ENCODE data around the gene UBE4B.
"Not testable (repeated sequence)": the region's sequence is repeated elsewhere in the genome, so short reads cannot be mapped to it uniquely, and the experiment has no call there.

Gene UBE4B

DNA sequence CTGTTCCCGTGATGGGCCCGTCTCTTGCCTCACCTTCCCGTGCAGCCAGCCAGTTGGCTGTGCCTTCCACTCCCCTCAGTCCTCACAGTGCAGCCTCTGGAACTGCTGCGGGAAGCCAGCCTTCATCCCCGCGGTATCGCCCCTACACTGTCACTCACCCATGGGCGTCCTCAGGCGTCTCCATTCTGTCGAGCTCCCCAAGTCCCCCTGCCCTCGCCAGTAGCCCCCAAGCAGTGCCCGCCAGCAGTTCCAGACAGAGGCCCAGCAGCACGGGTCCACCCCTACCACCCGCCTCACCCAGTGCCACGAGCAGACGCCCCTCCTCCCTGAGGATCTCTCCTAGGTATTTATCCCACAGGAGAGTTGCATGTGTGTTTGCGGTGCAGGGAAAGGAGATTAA, 73.5 kb downstream of the UBE4B start:
- TF ChIP-seq, protein P1, sequence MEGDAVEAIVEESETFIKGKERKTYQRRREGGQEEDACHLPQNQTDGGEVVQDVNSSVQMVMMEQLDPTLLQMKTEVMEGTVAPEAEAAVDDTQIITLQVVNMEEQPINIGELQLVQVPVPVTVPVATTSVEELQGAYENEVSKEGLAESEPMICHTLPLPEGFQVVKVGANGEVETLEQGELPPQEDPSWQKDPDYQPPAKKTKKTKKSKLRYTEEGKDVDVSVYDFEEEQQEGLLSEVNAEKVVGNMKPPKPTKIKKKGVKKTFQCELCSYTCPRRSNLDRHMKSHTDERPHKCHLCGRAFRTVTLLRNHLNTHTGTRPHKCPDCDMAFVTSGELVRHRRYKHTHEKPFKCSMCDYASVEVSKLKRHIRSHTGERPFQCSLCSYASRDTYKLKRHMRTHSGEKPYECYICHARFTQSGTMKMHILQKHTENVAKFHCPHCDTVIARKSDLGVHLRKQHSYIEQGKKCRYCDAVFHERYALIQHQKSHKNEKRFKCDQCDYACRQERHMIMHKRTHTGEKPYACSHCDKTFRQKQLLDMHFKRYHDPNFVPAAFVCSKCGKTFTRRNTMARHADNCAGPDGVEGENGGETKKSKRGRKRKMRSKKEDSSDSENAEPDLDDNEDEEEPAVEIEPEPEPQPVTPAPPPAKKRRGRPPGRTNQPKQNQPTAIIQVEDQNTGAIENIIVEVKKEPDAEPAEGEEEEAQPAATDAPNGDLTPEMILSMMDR (IDR thresholded peaks at IDR 0.05; ENCODE audit: extremely low read depth, missing control alignments), result no peak
- DNase-seq (ENCODE audit: low spot score), result no peak

GRCh38 chr1:10106756-10107475, 74.2 kb downstream of the UBE4B start:
- DNase-seq (ENCODE audit: low spot score), result no peak
- TF ChIP-seq, protein P1 (IDR thresholded peaks at IDR 0.05; ENCODE audit: extremely low read depth, missing control alignments), result no peak

GRCh38 chr1:10107476-10107847, 74.7 kb downstream of the UBE4B start:
- not testable (repeated sequence) for DNase-seq (ENCODE audit: low spot score)

DNA sequence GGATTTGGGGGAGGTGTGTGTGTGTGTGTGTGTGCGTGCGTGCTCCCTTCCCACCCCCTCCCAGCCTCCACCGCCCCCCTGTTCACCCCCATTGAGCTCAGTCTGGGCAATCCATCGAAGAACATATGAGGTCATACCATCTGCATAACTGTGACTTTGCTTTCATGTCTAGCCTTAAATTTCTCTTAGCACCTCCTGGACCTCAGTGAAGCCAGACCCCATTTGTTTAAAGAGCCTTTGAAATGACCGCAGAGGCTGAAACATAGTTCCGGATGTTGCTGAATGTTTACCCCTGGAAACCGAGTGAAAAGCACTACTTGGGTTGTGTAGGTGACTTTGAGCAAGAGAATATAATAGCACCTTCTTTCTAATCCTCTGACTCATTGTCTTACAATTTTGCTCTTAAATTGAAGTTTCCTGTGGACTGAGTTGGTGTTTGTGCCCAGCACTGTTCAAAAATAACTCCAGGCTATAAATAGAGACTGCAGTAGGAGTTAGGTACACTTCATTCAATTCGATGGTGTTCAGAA, 75.4 kb downstream of the UBE4B start:
- no peak for DNase-seq (ENCODE audit: low spot score)
- TF ChIP-seq, protein P1 (IDR thresholded peaks at IDR 0.05; ENCODE audit: extremely low read depth, missing control alignments), result no peak

GRCh38 chr1:10108948-10109708, 76.4 kb downstream of the UBE4B start:
- no peak for DNase-seq (ENCODE audit: low spot score)
- TF ChIP-seq, protein P1 (IDR thresholded peaks at IDR 0.05; ENCODE audit: extremely low read depth, missing control alignments), result no peak

DNA sequence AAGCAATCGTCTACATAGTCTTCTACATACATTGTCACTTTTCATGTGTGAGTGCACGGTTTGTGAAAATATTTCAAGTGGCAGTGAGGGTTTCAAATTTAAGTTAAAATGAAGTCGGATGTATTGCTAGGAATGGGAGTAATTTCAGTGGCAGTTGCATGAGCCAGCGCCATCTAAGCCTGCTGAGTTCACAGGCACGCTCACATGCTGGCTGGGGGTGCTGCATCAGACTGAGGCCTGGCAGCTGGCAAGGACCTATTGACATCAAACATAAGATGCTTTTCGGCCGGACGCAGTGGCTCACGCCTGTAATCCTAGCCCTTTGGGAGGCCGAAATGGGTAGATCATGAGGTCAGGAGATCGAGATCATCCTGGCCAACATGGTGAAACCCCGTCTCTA, 80.7 kb downstream of the UBE4B start:
- no peak for DNase-seq (ENCODE audit: low spot score)

DNA sequence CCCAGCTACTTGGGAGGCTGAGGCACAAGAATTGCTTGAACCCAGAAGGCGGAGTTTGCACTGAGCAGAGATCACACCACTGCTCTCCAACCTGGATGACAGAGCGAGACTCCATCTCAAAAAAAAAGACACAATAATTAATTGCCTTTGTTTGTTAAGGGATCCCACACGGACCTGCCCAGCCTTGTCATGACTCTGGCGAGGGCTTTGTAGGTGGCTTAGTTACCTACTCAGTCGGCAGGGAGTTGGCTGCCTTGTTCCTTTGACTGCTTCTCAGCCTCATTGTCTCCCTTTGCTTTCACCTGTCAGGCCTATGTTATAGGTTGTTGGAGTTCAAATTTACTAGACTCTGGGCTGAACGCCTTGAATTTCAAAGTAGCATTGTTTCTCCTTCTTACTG, 82.0 kb downstream of the UBE4B start:
- no peak for DNase-seq (ENCODE audit: low spot score)
- TF ChIP-seq, protein P1 (IDR thresholded peaks at IDR 0.05; ENCODE audit: extremely low read depth, missing control alignments), result no peak

More for the DNA sequence above, 80.7 kb downstream of the UBE4B start:
- TF ChIP-seq, protein P1 (IDR thresholded peaks at IDR 0.05; ENCODE audit: extremely low read depth, missing control alignments), result no peak

Measured in GM20000 (cell line).